Kidney epithelial cell (primary cell): Measurements from ENCODE around the gene SMPD4. TPM values are rescaled to one million over a fixed set of nuclear protein-coding genes. Genes with fewer than 3 reads are reported as not detected.
"Not testable (repeated sequence)": the region's sequence is repeated elsewhere in the genome, so short reads cannot be mapped to it uniquely, and the experiment has no call there.

Experiments used
- DNase-seq: peaks from one replicate; pipeline ENCODE4 v3.0.0-alpha.2; 2010; ENCODE audit warnings: low read depth
- H3K27me3 ChIP-seq: 2 replicates; pipeline ENCODE4 v1.6.0; 2011; ENCODE audit warnings: low read length; ENCODE audit not compliant: control insufficient read depth, insufficient read depth
- H3K36me3 ChIP-seq: 2 replicates; pipeline ENCODE4 v1.5.1; 2011; ENCODE audit warnings: low read length; ENCODE audit not compliant: control insufficient read depth, insufficient read depth
- H3K4me3 ChIP-seq: 2 replicates; pipeline ENCODE4 v1.5.1; 2011; ENCODE audit warnings: low read depth, mild to moderate bottlenecking, control low read depth, low read length
- CTCF ChIP-seq: IDR thresholded peaks from 2 replicates; pipeline ENCODE4 v1.5.1; 2011; ENCODE audit warnings: mild to moderate bottlenecking, moderate library complexity, low read length, control low read depth, inconsistent platforms; ENCODE audit not compliant: insufficient read depth, poor library complexity, severe bottlenecking
- total RNA-seq: library from RNA; depleted of rRNA; stranded (reverse); fragments of >200 nt; gene quantifications from 2 replicates; pipeline ENCODE4 v1.2.3, GENCODE V29; 2015

The SMPD4 gene
- total RNA-seq, 1 donor from 2014 or later, result 52.8 TPM

GRCh38 chr2:130150181-130151144 lies 30.9 kb downstream of the SMPD4 start:
- TF ChIP-seq CTCF, result no peak
- Histone ChIP-seq H3K36me3 (no peaks in the 10 kb centered on the region), H3K27me3 (no peaks in the 10 kb centered on the region), H3K4me3 (no peak overlapping the region)
- DNase-seq, result no peak

GRCh38 chr2:130148515-130148914 lies 32.9 kb downstream of the SMPD4 start:
- not testable (repeated sequence) for H3K36me3 ChIP-seq, H3K4me3 ChIP-seq, DNase-seq, H3K27me3 ChIP-seq

GRCh38 chr2:130145006-130145414 lies 36.4 kb downstream of the SMPD4 start, which contains the start of gene CCDC74B:
Gene CCDC74B, minus strand, starts transcription at chr2:130145112. Its CDS starts 116 bp downstream, at chr2:130144996.
- DNase-seq, H3K36me3 ChIP-seq, H3K27me3 ChIP-seq: not testable (repeated sequence)
- peak within 1 kb of the TSS; percentile 41 for H3K4me3 ChIP-seq

GRCh38 chr2:130143266-130144039 lies 37.9 kb downstream of the SMPD4 start:
- not testable (repeated sequence) for H3K27me3 ChIP-seq

GRCh38 chr2:130142396-130143265 lies 38.8 kb downstream of the SMPD4 start:
- H3K36me3 ChIP-seq, DNase-seq, H3K4me3 ChIP-seq, H3K27me3 ChIP-seq: not testable (repeated sequence)

More at GRCh38 chr2:130143266-130144039, 37.9 kb downstream of the SMPD4 start:
- DNase-seq, H3K36me3 ChIP-seq: not testable (repeated sequence)
- peak overlapping the region; percentile 41 for H3K4me3 ChIP-seq

GRCh38 chr2:130141645-130142370 lies 39.6 kb downstream of the SMPD4 start:
- H3K36me3 ChIP-seq, H3K4me3 ChIP-seq, DNase-seq, H3K27me3 ChIP-seq: not testable (repeated sequence)

GRCh38 chr2:130141002-130141401 lies 40.4 kb downstream of the SMPD4 start:
- DNase-seq, H3K36me3 ChIP-seq, H3K4me3 ChIP-seq, H3K27me3 ChIP-seq: not testable (repeated sequence)

GRCh38 chr2:130140516-130140915 lies 40.9 kb downstream of the SMPD4 start:
- not testable (repeated sequence) for H3K4me3 ChIP-seq, DNase-seq, H3K36me3 ChIP-seq, H3K27me3 ChIP-seq

- not testable (repeated sequence) for H3K27me3 ChIP-seq, H3K36me3 ChIP-seq, H3K4me3 ChIP-seq, DNase-seq
Measured at GRCh38 chr2:130139331-130140280, 41.8 kb downstream of the SMPD4 start.

- H3K27me3 ChIP-seq, DNase-seq, H3K36me3 ChIP-seq, H3K4me3 ChIP-seq: not testable (repeated sequence)
Measured at GRCh38 chr2:130138841-130139251, 42.6 kb downstream of the SMPD4 start.

GRCh38 chr2:130138326-130138725 lies 43.1 kb downstream of the SMPD4 start:
- not testable (repeated sequence) for DNase-seq, H3K36me3 ChIP-seq, H3K27me3 ChIP-seq, H3K4me3 ChIP-seq
